B cell (primary cell): Measurements from ENCODE around the gene PHF12. TPM values are rescaled to one million over a fixed set of nuclear protein-coding genes. Genes with fewer than 3 reads are reported as not detected.

Experiments
- polyA plus RNA-seq: library from polyadenylated mRNA; depleted of rRNA; stranded (reverse); fragments of >200 nt; gene quantifications from 2 replicates; pipeline ENCODE4 v1.2.3, GENCODE V29; 2012
- total RNA-seq, 2 donors: library from RNA; stranded (reverse); fragments of 120-200 nt in 1 of 2; gene quantifications; 1 replicate in 1 of 2; 2 replicates in 1 of 2; pipeline versions ENCODE4 v1.2.3 to v1.2.4, GENCODE V29; 2013 to 2022

The PHF12 gene
- total and polyA plus RNA-seq, 2 donors (not counting 1 experiment from before 2014, with no cell fraction given), result 116 to 140 TPM

Other genes with a start within 250 kb of the PHF12 start
- gene PROCA1, start 239.6 kb downstream of the PHF12 start, total RNA-seq, result 24.4 and 26.8 TPM in 2 replicates
- gene PROCA1, start 239.6 kb downstream of the PHF12 start, polyA plus RNA-seq, result 7.0 and 7.4 TPM in 2 replicates
- 18.0 and 20.5 TPM in 2 replicates for gene RAB34, start 233.7 kb downstream of the PHF12 start, total RNA-seq
- 17.1 and 26.8 TPM in 2 replicates for gene RAB34, start 233.7 kb downstream of the PHF12 start, polyA plus RNA-seq
- 2,595 and 2,690 TPM in 2 replicates for gene RPL23A, start 231.5 kb downstream of the PHF12 start, total RNA-seq
- gene RPL23A, start 231.5 kb downstream of the PHF12 start, polyA plus RNA-seq, result 1,162 and 1,239 TPM in 2 replicates
- 3.1 and 3.4 TPM in 2 replicates for gene TLCD1, start 225.3 kb downstream of the PHF12 start, total RNA-seq
- gene TLCD1, start 225.3 kb downstream of the PHF12 start, polyA plus RNA-seq, result 0.19 and 0.49 TPM in 2 replicates
- 57.1 and 58.0 TPM in 2 replicates for gene NEK8, start 222.7 kb downstream of the PHF12 start, total RNA-seq
- gene NEK8, start 222.7 kb downstream of the PHF12 start, polyA plus RNA-seq, result 58.2 and 305 TPM in 2 replicates
- gene TRAF4, start 207.5 kb downstream of the PHF12 start, total RNA-seq, result 226 and 235 TPM in 2 replicates
- 683 and 1,058 TPM in 2 replicates for gene TRAF4, start 207.5 kb downstream of the PHF12 start, polyA plus RNA-seq
- gene FAM222B, start 108.7 kb downstream of the PHF12 start, total RNA-seq, result 21.9 and 23.1 TPM in 2 replicates
- gene FAM222B, start 108.7 kb downstream of the PHF12 start, polyA plus RNA-seq, result 10.8 and 12.0 TPM in 2 replicates
- 35.9 and 39.5 TPM in 2 replicates for gene ERAL1, start 96.5 kb downstream of the PHF12 start, total RNA-seq
- gene ERAL1, start 96.5 kb downstream of the PHF12 start, polyA plus RNA-seq, result 28.0 and 45.7 TPM in 2 replicates
- 251 and 270 TPM in 2 replicates for gene FLOT2, start 53.8 kb downstream of the PHF12 start, total RNA-seq
- gene FLOT2, start 53.8 kb downstream of the PHF12 start, polyA plus RNA-seq, result 196 and 202 TPM in 2 replicates
- gene DHRS13, start 48.4 kb downstream of the PHF12 start, total RNA-seq, result 27.1 and 28.1 TPM in 2 replicates
- gene DHRS13, start 48.4 kb downstream of the PHF12 start, polyA plus RNA-seq, result 9.7 and 11.9 TPM in 2 replicates
- gene SEZ6, start 54.5 kb upstream of the PHF12 start, total RNA-seq, result not detected in 2 replicates
- gene SEZ6, start 54.5 kb upstream of the PHF12 start, polyA plus RNA-seq, result not detected in 2 replicates
- gene PIPOX, start 91.6 kb upstream of the PHF12 start, total RNA-seq, result 13.5 and 15.0 TPM in 2 replicates
- gene PIPOX, start 91.6 kb upstream of the PHF12 start, polyA plus RNA-seq, result 0.59 and 0.95 TPM in 2 replicates
- 155 and 169 TPM in 2 replicates for gene MYO18A, start 228.9 kb upstream of the PHF12 start, total RNA-seq
- 72.2 and 122 TPM in 2 replicates for gene MYO18A, start 228.9 kb upstream of the PHF12 start, polyA plus RNA-seq